ENCODE results near the gene PLEKHA6. TPM values are rescaled to one million over a fixed set of nuclear protein-coding genes. Genes with fewer than 3 reads are reported as not detected.

Gene PLEKHA6
- total RNA-seq, 1 experiment from 2014 or later = 0.07 TPM

- no peak for DNase-seq (ENCODE audit: extremely low read depth, low read depth)
Measured at GRCh38 chr1:204357551-204358490, 1.9 kb downstream of the PLEKHA6 start.

DNA sequence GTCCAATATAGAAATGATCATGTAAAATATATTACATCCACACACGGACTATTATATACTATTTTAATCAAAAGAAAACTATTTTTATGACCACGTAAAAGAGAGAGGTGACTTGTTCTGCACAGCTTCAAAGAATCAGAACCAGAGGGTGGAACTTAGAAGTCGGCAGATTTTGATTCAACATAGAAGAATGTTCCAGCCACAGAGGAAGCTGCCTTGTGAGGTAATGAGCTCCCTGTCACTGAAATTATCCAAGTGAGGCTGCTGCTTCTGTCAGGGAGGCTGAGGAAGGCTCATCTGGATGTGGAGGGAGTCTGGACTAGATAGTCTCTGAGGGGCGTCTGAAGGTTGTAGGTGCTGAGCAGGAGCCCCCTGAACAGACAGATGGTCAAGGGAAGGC is 2.7 kb downstream of the PLEKHA6 start:
- DNase-seq (ENCODE audit: extremely low read depth, low read depth) = no peak

- no peak for DNase-seq (ENCODE audit: extremely low read depth, low read depth)
Measured at GRCh38 chr1:204355913-204356312, 3.8 kb downstream of the PLEKHA6 start.

- no peak for DNase-seq (ENCODE audit: extremely low read depth, low read depth)
Measured at GRCh38 chr1:204354579-204354978, 5.2 kb downstream of the PLEKHA6 start.

DNA sequence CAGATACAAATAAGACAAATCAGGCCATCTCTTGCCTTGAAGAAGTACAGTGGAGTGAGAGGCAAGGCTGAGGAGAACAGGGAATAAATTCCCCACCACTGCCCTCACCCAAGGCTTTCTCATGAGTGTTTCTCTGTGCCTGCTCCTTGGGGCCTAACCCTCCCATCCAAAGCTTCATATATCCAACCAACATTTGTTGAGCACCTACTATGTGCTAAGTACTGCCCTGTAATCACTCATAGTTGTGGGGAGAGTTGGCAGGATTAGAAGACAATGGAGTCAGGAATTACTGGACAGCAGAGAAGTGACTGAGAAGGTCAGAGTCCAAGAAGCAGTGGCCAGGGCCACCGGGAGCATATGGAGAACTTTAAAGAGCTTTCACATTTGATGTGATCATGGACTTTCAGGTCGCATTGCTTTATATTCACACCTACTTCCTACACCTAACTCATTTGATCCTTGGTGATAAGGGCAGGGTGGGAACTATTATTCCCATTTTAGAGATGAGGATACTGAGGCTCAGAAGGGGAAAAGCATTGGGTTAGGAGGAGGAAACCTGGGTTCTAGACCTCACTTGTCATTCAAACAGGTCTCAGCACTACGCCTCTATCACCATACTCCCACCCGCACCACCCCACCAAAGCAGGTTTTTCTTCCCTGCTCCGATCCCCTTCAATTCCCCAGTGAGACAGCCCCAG is 6.4 kb downstream of the PLEKHA6 start:
- no peak for DNase-seq (ENCODE audit: extremely low read depth, low read depth)

DNA sequence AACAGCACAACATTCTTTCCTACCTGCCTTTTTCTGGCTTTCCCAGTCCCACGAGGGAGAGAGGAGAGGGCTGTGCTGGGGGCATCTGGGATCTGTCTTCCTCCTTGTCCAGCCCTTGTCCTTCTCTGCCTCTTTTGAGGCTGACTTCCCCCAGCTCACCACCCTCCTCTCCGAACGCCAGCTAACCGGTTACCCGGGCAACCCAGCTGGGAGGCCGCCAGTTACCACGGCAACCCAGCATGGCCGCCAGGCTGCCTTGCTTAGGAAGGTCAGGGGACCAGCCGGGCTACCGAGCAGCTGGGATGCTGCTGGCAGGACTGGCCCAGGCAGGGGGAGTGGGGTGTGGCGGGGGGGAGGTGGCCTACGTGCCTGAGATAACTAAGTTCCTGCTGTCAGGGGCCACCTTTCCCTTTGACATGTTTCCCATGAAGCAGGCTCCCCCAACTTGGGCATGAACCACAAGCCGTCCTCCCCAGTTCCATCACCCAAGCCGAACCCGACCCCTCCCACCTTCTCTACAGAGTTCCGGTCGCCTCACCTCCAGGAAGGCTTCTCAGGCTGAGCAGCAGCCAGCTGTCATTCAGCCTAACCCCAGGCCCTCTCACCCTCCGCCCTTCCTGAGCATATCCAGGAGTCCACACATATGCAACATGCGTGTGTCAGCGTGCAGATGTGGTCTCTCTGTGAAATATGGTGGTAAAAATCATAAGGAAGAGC is 8.7 kb downstream of the PLEKHA6 start:
- DNase-seq (ENCODE audit: extremely low read depth, low read depth) = no peak

DNA sequence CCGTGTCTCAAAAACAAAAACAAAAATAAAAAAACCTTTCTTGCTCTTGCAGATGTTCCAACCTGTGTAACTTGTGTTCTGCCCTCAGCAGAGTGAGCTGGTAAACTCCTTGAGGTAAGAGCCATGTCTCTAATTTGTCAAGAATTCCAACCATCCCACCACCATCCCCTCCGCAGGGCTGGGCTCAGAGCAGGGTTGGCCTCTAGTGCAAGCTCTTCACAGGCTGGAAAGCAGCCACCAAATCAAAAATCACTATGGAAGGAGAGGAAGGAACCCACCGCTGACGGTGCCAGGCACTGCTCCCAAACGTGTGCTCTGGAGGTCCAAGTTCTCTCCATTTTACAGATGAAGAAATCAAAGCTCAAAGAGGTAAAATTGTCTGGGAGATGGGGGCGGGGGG is 9.4 kb downstream of the PLEKHA6 start:
- DNase-seq (ENCODE audit: extremely low read depth, low read depth) = no peak

DNA sequence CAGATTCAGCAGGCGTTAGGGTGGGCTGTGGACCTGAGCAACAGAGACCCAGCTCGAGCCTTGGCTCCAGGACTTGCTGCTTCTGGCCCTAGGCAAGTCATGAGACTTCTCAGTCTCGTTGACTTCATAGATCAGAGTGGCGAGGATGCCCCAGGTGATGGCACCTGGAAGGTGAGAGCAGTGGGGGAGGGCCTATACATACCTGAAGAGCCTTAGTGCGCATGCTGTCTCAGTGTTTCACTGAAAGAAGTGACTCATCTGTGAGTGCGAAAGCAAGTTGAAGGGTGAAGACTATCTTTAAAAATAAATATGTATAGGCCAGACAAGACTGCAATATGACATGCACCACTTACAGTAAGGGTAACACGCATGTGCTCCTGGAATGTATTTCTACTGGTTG is 10.1 kb downstream of the PLEKHA6 start:
- DNase-seq (ENCODE audit: extremely low read depth, low read depth) = no peak

DNA sequence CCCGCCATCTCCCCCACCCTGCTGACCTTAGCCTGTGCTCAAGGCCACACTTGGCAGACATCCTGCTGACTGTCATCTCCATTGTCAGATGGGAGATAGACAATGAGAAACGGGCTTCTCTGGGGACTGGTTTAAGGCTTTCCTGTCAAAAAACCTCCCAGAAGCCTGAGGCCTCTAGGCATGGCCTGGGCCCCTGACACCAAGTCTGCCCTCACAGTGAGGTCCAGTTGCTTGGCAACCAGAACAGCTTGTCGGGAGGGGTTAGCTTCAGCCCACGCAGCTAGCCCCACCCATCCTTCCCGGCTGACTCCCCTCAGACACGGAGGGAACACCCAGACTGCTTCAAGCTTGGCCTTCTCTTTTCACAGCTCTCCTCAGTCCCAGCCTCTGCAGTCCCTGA is 11.0 kb downstream of the PLEKHA6 start:
- no peak for DNase-seq (ENCODE audit: extremely low read depth, low read depth)

GRCh38 chr1:204348242-204348641 is 11.5 kb downstream of the PLEKHA6 start:
- DNase-seq (ENCODE audit: extremely low read depth, low read depth) = no peak

GRCh38 chr1:204345941-204346645 is 13.6 kb downstream of the PLEKHA6 start:
- DNase-seq (ENCODE audit: extremely low read depth, low read depth) = no peak

DNA sequence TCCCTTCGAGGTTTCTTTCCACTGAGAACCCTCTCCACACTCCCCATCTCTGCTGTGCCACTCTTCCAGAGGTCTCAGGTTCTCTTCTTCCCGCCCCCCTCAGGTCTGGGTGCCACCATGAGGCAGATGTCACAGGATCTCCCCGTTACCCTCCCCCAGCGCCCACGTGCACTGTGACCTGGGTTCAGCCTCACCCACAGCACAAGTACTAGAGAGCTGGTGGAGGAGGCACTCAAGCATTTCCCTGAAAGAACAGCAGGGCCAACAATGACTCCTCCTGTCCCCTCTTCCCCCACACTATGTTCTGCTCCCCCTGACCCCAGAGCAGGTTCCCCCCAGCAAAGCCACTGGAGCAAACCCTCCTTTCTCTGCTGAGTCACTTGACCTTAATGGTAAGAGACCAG is 14.3 kb downstream of the PLEKHA6 start:
- DNase-seq (ENCODE audit: extremely low read depth, low read depth) = no peak

DNA sequence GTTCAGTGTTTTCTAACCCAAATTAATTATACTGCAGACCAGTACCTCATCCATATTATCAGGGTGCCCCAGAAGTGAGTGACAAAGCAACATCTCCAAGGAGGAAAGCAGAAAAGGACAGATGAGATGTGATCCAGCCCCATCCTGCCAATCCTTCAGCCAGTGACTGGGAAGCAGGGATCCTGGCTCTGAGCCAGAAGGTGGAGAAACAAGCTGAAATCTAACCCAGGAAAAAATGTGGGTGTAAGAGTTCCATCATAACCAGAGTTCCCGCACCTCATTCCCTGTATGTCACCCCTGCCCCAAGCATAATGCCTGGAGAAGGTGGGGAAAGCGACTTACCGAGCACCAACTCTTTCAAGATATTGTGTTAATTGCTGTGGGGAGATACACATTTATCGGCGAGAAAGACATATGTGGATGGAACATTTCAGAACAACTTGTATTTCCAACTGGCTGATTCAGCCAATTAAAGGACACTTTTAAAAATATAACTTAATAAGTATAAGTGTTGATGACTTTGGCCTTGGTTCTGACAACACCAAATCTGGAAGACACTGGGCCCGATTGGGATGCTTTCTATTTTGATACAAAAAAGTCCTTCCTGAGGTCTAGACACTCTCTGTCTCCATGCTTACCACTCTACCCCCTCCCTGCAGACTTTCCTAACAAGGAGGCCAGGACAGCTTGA is 14.9 kb downstream of the PLEKHA6 start:
- no peak for DNase-seq (ENCODE audit: extremely low read depth, low read depth)

DNA sequence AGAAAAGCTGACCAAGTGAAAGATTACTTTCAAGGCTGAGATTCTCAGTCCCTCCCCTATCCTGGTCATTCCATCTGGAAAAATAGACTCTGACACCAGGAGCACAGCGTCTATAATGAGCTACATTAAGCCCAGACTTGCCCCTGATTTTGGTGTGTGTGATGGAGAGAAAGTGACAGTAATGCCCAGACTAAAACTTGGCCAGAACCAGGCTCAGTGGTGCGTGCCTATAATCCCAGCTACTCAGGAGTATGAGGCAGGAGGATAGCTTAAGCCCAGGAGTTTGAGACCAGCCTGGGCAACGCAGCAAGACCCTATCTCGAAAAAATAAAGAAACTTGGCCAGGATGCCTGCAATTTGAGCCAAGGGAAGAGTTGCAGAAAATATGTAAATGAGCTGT is 15.9 kb downstream of the PLEKHA6 start:
- DNase-seq (ENCODE audit: extremely low read depth, low read depth) = no peak

DNA sequence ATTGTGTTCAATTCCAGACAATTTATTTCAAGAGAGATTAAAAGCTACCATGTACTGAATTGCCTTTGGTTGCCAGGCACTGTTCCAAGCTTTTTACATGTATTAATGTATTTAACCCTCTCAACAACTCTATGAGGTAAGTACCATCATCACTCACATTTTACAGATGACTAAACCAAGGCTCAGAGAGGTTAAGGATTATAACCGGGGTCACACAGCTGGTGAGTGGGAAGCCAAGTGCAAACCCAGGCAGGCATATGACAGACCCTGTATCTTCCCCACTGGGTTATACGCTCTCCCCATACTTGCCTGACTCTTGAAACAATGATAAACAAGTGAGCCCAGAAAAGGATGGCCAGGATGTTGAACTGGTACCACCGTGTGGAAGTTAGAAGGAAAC is 16.5 kb downstream of the PLEKHA6 start:
- DNase-seq (ENCODE audit: extremely low read depth, low read depth) = no peak

DNA sequence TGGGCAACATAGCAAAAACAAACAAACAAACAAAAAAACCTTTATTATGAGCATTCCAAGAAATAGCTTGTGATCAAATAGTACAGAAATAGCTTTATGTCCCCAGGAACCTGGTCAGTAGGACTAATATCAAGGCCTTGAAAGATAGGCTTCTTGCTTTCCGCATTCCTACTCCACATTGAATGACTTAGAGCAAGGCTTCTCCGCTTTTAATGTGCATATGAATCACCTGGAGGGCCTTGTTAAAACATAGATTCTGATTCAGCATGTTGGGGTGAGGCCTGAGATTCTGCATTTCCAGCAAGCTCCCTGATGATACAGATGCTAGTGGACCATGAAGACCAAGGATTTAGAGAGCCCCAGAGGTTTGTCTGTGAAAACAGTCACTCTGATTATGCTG is 17.4 kb downstream of the PLEKHA6 start:
- no peak for DNase-seq (ENCODE audit: extremely low read depth, low read depth)

DNA sequence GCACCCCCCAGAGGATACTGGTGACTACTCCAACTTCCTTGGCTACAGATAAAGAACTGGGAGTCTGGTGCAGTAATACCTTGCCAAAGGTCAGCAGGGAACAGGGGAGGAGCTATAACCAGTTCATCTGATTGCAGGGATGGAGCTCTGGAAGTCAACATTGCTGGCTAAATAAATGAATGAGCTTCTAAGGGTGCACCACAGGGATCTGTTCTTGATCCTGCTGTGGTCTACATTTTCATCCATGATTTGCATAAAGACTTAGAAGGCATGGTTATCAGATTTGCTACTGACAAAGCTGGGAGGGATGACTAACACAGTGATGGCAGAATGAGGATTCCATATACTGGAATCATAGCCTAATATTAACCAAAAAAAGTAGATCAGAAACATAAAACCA is 18.3 kb downstream of the PLEKHA6 start:
- DNase-seq (ENCODE audit: extremely low read depth, low read depth) = no peak

GRCh38 chr1:204340081-204340889 is 19.4 kb downstream of the PLEKHA6 start:
- DNase-seq (ENCODE audit: extremely low read depth, low read depth) = no peak

DNA sequence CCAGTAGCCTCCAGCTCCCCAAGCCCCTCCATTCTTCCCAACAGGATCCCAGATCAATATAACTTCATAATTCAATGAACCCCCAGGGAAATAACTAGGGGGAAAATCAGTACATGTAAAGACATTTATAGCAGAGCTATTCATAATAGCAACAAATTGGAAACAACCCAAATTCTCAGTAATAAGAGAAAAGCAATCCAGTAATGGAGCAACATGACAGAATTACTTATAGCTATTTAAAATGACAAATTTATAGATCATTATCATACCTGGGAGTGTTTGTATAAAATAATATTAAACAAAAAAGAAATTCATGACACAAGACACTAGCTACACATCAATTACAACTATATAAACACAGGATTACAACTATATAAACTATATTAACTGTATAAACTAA is 20.2 kb downstream of the PLEKHA6 start:
- no peak for DNase-seq (ENCODE audit: extremely low read depth, low read depth)

Data from NCI-H460 (cell line).